ENCODE data around the gene FEM1B.

The FEM1B gene

DNA sequence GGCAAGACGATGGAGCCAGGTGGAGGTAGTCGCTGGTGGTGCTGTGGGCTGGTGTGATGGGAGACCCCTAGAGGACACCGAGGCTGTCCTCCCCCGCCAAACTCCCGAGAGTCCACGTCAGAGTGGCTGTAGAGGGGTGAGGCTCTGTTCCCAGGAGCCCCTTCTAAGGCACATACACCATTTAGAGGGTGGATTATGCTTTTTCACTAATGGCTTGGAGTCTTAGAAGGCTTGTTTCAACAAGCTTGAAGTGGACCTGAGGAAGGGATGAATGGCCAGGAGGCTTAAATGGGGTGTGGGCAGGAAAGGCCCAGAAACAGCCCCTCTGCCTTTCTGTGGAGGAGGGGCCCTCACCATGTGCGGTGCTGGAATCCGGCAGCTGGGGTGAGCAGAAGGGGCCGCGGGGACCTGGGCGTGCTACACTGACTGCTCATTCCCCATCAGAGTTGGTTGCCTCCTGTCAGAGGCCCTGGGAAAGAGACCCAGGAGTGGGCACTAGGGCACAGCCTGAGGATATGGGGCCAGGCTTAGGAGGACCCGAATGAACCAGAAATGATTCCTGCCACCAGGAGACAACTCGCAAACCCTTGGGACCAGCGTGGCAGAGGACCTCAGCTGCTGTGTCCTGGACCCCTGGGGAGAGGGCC, 66.2 kb downstream of the FEM1B start:
- no peak for TF ChIP-seq EZH2 (IDR thresholded peaks at IDR 0.05; ENCODE audit: borderline replicate concordance, low read length)
- TF ChIP-seq, protein P1, sequence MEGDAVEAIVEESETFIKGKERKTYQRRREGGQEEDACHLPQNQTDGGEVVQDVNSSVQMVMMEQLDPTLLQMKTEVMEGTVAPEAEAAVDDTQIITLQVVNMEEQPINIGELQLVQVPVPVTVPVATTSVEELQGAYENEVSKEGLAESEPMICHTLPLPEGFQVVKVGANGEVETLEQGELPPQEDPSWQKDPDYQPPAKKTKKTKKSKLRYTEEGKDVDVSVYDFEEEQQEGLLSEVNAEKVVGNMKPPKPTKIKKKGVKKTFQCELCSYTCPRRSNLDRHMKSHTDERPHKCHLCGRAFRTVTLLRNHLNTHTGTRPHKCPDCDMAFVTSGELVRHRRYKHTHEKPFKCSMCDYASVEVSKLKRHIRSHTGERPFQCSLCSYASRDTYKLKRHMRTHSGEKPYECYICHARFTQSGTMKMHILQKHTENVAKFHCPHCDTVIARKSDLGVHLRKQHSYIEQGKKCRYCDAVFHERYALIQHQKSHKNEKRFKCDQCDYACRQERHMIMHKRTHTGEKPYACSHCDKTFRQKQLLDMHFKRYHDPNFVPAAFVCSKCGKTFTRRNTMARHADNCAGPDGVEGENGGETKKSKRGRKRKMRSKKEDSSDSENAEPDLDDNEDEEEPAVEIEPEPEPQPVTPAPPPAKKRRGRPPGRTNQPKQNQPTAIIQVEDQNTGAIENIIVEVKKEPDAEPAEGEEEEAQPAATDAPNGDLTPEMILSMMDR (IDR thresholded peaks at IDR 0.05; ENCODE audit: low read length) = no peak
- no peak overlapping the region for H3K4me3 ChIP-seq (ENCODE audit: low read depth, low read length, poor library complexity, severe bottlenecking)
- no peaks in the 10 kb centered on the region for H3F3A ChIP-seq (ENCODE audit: insufficient read depth, low read length)
- no peak overlapping the region for H3K27ac ChIP-seq (ENCODE audit: low read depth, low read length, poor library complexity, severe bottlenecking)
- H3K4me2 ChIP-seq (ENCODE audit: low read length) = no peak overlapping the region
- H4K20me1 ChIP-seq (ENCODE audit: insufficient read depth, low read length) = no peaks in the 10 kb centered on the region
- no peak overlapping the region for H3K9ac ChIP-seq (ENCODE audit: low read length)
- H3K9me3 ChIP-seq (ENCODE audit: low read length) = no peaks in the 10 kb centered on the region
- H3K4me1 ChIP-seq (ENCODE audit: insufficient read depth, low read length, severe bottlenecking) = no peaks in the 10 kb centered on the region
- H3K27me3 ChIP-seq (ENCODE audit: insufficient read depth, low read length) = 0 out of 2 replicates have a peak, but pooled peaks cover 4% of the 10 kb centered on the region
- H3K79me2 ChIP-seq (ENCODE audit: insufficient read depth, low read length) = no peaks in the 10 kb centered on the region
- H3K9me2 ChIP-seq (ENCODE audit: low read depth, low read length) = no peaks in the 10 kb centered on the region
- no peak overlapping the region for H2AFZ ChIP-seq (ENCODE audit: low read length)
- H3K36me3 ChIP-seq (ENCODE audit: insufficient read depth, low read length) = no peaks in the 10 kb centered on the region

DNA sequence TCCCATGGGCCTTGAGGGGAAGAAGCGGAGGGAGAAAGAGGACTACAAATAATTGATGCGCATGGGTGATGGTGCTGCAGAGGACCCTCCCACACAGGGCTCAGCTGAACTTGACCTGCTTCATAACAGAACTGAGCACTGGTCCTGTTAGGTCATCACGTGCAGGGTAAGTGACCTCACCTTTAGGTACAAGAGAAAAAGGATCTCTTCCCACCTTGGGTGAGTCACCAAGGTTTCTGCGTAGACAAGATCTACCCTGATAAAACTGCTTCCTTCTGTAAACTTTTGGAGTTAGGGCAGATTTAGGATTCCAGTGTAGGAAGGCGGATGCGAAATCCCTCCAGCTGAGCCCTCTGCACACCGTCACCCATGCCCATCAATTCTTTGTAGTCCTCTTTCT, 67.1 kb downstream of the FEM1B start:
- TF ChIP-seq, protein P1 (IDR thresholded peaks at IDR 0.05; ENCODE audit: low read length) = no peak
- TF ChIP-seq EZH2 (IDR thresholded peaks at IDR 0.05; ENCODE audit: borderline replicate concordance, low read length) = no peak
- no peak overlapping the region for H2AFZ ChIP-seq (ENCODE audit: low read length)
- H3K27ac ChIP-seq (ENCODE audit: low read depth, low read length, poor library complexity, severe bottlenecking) = no peak overlapping the region
- H3K9me2 ChIP-seq (ENCODE audit: low read depth, low read length) = no peaks in the 10 kb centered on the region
- H3K79me2 ChIP-seq (ENCODE audit: insufficient read depth, low read length) = no peaks in the 10 kb centered on the region
- no peaks in the 10 kb centered on the region for H3K9me3 ChIP-seq (ENCODE audit: low read length)
- no peak overlapping the region for H3K4me3 ChIP-seq (ENCODE audit: low read depth, low read length, poor library complexity, severe bottlenecking)
- H3F3A ChIP-seq (ENCODE audit: insufficient read depth, low read length) = no peaks in the 10 kb centered on the region
- no peaks in the 10 kb centered on the region for H3K36me3 ChIP-seq (ENCODE audit: insufficient read depth, low read length)
- H3K9ac ChIP-seq (ENCODE audit: low read length) = no peak overlapping the region
- H3K4me1 ChIP-seq (ENCODE audit: insufficient read depth, low read length, severe bottlenecking) = no peaks in the 10 kb centered on the region
- 0 out of 2 replicates have a peak, but pooled peaks cover 4% of the 10 kb centered on the region for H3K27me3 ChIP-seq (ENCODE audit: insufficient read depth, low read length)
- H3K4me2 ChIP-seq (ENCODE audit: low read length) = no peak overlapping the region
- H4K20me1 ChIP-seq (ENCODE audit: insufficient read depth, low read length) = no peaks in the 10 kb centered on the region

Data from OCI-LY1 (cell line).